Body of pancreas (tissue), 4 donors: ENCODE data around the gene SULT1E1.

ENCODE experiments used
- CTCF ChIP-seq, 7 experiments: fragments of 450-650 bp in 4 of 7; fragments of 200-600 bp in 3 of 7; sonication (generic) in 3 of 7; IDR thresholded peaks; one replicate each; pipeline ENCODE4 v1.5.1; 2016 to 2019; ENCODE audit warnings: antibody characterized with exemption in 7 of 7
- POLR2A ChIP-seq, 3 donors: fragments of 450-650 bp; IDR thresholded peaks; one replicate each; pipeline ENCODE4 v1.6.1; 2016; ENCODE audit warnings: antibody characterized with exemption in 3 of 3, mild to moderate bottlenecking in 2 of 3

- TF ChIP-seq CTCF (IDR thresholded peaks at IDR 0.05) (no peak), POLR2A (IDR thresholded peaks at IDR 0.05) (no peak)
These were observed 1.3 kb downstream of the SULT1E1 start for GRCh38 chr4:69858690-69859089.
